Urinary bladder (tissue), 4 donors: ENCODE measurements around the gene C3orf20. TPM values are rescaled to one million over a fixed set of nuclear protein-coding genes. Genes with fewer than 3 reads are reported as not detected.

Experiments
- DNase-seq: peaks from one replicate; pipeline ENCODE4 v3.0.0-alpha.2; 2015; ENCODE audit errors: extremely low spot score
- H3K27ac ChIP-seq: one replicate; pipeline ENCODE4 v1.5.1; 2013; ENCODE audit warnings: low read depth, mild to moderate bottlenecking, moderate library complexity
- H3K36me3 ChIP-seq: one replicate; pipeline ENCODE4 v1.6.1; 2013; ENCODE audit warnings: mild to moderate bottlenecking, moderate library complexity; ENCODE audit not compliant: insufficient read depth
- H3K4me1 ChIP-seq: one replicate; pipeline ENCODE4 v1.6.1; 2013; ENCODE audit warnings: mild to moderate bottlenecking, moderate library complexity; ENCODE audit not compliant: insufficient read depth
- H3K4me3 ChIP-seq: one replicate; pipeline ENCODE4 v1.5.1; 2013; ENCODE audit warnings: low read depth, low read length
- WGBS: extraction: QIAGEN DNeasy Blood & Tissue Kit; methylation state at CpG from one replicate; pipeline ENCODE4 v1.1.7; 2013; 5-methylcytosine and 5-hydroxymethylcytosine counted together
- polyA plus RNA-seq: library from polyadenylated mRNA; stranded (reverse); fragments of 200-250 nt; gene quantifications from one replicate; pipeline ENCODE4 v1.2.3, GENCODE V29; 2013
- total RNA-seq: library from RNA; depleted of rRNA; stranded (reverse); fragments of >200 nt; gene quantifications from one replicate; pipeline ENCODE4 v1.2.3, GENCODE V29; 2014
- donor health status: healthy with polysubstance abuse.
- donor health status: healthy.

C3orf20 gene
- total and polyA plus RNA-seq, 2 donors = 0.26 TPM; not detected in 1

DNA sequence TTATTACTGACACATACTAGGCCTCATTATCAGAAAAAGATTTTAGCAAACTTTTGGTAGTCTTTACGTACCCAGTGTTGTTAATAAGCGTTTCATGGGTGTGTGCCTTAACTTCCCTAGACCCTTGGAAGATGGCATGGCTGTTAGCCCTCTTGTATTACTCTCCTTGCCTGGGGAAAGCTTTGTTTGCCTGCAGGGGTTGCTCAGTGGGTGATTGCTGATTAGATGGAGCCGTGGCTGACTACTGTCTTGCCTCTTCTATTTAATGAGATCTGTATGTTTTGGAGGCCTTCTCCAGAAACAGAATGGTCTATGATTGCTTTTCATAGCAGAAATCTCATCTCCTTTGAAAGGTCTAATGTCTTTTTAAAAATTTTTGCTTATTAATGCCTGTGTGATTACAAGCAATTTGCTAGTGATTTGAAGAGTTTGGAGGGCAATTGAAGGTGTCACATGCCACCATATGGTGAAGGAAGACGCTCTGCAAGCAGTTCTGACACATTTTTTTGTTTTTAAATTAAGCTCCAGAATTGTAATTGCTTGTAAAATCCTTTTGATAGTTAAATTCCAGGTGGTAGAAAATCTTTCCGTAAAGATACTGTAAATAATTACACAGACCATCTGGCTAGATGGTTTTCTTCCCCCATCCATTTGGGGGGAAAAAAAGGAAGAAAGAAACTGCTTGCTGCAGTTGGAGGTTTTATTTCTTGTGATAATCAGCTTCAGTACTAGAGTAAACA, 11.4 kb upstream of the C3orf20 start:
- Histone ChIP-seq H3K36me3 (peaks cover 5% of the 10 kb centered on the region), H3K4me1 (no peaks in the 10 kb centered on the region), H3K27ac (no peak overlapping the region), H3K4me3 (no peak overlapping the region)
- WGBS = 73% methylated on average over 5 of the region's 5 CpGs
- DNase-seq = no peak

DNA sequence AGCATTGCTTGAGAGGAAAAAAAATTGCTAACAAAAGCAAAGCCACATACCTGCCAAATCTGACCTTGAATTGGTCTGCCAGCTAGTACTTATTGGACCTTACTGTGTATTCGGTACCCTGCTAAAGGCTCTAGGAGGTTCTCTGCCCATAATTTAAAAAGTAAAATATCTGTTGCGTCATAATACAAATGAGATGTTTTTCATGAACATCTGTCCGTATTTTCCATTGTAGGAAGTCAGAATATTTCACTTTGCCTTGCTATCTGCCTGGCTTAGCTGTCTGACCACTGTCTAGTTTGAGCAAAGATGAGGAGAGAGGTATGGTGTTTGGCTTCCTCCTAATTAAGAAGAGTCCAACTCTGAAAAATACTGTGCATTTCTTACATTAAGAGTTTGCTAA, 10.8 kb upstream of the C3orf20 start:
- DNase-seq = no peak
- 70% methylated on average over 3 of the region's 3 CpGs for WGBS
- Histone ChIP-seq H3K36me3 (peaks cover 3% of the 10 kb centered on the region), H3K4me1 (no peaks in the 10 kb centered on the region), H3K4me3 (no peak overlapping the region), H3K27ac (no peak overlapping the region)

DNA sequence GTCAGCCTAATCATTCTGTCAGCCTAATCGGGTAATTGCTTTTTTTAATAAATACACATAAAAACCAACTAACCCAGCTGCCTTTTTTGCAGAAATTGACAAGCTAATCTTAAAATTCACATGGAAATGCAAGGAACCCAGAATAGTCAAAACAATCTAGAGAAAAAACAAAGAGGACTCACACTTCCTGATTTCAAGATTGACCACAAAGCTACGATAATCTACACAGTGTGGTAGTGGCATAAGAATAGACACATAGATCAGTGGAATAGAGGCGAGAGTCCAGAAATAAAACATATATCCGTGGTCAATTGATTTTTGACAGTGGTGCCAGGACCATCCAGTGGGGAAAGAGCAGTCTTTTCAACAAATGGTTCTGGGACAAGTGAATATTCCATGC, 2.4 kb upstream of the C3orf20 start:
- Histone ChIP-seq H3K4me1 (no peaks in the 10 kb centered on the region), H3K27ac (no peak overlapping the region), H3K36me3 (peaks cover 5% of the 10 kb centered on the region), H3K4me3 (no peak overlapping the region)
- 74% methylated on average over 4 of the region's 4 CpGs for WGBS
- no peak for DNase-seq

DNA sequence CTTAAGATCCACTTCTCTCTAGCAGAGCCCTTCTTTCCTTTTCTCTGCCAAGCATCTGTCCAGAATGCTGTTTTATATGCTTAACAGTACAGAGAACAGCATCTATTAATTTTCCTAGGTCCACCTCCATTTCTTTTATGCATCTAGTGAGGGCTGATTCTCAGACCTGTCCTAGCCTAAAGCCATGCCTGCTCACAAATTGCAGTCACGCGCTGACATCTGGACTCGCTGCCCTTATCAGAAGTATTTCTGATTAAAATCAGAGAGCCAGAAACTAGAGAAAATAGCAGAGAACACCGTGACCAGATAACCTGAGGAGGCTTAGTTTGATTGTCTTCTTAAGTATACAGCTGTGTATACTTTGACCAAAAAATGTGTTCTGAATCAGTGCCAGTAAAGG, 1.9 kb downstream of the C3orf20 start:
- Histone ChIP-seq H3K4me3 (no peak overlapping the region), H3K4me1 (no peaks in the 10 kb centered on the region), H3K27ac (no peak overlapping the region), H3K36me3 (peaks cover under 1% of the 10 kb centered on the region)
- WGBS = 45% methylated on average over 4 of the region's 4 CpGs
- DNase-seq = no peak

DNA sequence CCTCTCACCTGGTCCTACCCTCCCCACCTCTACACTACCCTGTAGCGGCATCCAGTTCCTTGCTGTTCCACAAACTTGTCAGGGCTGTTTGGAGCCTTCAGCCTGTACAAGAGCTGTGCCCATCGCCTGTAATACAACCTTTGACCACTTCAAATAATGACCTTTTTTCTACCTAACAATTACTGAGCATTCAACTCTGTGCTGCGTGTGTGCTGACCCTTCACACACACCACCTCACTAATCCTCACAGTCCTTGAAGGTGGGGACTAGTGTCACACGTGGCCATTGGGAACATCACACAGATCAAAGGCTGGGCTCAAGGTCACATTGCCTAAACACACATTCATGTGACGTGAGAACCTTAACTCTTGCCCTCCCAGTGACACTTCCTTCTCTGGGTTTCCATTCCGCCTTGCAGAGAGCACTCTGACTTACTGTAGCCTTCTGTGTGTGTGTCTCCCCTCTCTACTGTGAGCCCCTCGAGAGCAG, 3.1 kb downstream of the C3orf20 start:
- DNase-seq = no peak
- no peaks in the 10 kb centered on the region for H3K36me3 ChIP-seq
- WGBS = 70% methylated on average over 7 of the region's 7 CpGs
- no peak overlapping the region for H3K4me3 ChIP-seq
- no peaks in the 10 kb centered on the region for H3K4me1 ChIP-seq
- no peak overlapping the region for H3K27ac ChIP-seq

DNA sequence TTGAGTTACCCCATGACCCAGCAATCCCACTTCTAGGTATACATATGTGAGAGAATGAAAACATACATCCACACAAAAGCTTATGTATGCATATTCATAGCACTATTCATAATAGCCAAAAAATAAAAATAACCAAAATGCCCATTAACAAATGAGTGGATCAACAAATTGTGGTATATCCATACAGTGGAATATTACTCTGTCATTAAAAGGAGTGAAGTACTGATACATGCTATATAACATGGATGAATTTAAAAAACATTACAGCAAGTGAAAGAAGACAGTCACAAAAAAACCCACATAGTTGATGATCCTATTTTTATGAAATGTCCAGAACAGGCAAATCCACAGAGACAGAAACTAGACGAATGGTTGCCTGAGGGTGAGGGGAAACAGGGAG, 5.2 kb downstream of the C3orf20 start:
- Histone ChIP-seq H3K36me3 (no peaks in the 10 kb centered on the region), H3K4me1 (no peaks in the 10 kb centered on the region), H3K4me3 (no peak overlapping the region), H3K27ac (no peak overlapping the region)
- WGBS = 83% methylated on average over 1 of the region's 1 CpG
- DNase-seq = no peak

DNA sequence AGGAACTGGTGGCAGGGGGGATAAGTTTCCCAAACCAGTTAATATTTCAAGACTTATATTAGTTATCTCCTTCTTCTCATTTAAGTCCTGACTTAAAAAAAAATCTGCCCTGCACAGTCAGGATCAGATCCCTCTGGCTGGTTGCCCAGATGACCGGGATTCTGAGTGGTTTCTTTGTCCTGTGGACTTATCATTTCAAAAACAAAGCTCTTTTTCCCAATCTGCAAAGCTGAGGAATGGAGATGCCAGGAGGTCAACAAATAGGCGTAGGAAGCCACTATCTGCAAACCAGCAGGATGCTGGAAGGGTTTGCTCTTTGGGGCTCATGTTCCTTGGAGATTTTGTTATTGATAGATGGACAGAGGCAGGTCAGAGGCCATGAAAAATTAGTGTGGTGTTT, 5.8 kb downstream of the C3orf20 start:
- no peak overlapping the region for H3K27ac ChIP-seq
- H3K4me1 ChIP-seq = no peaks in the 10 kb centered on the region
- WGBS = 46% methylated on average over 2 of the region's 2 CpGs
- H3K4me3 ChIP-seq = no peak overlapping the region
- no peak for DNase-seq
- no peaks in the 10 kb centered on the region for H3K36me3 ChIP-seq

DNA sequence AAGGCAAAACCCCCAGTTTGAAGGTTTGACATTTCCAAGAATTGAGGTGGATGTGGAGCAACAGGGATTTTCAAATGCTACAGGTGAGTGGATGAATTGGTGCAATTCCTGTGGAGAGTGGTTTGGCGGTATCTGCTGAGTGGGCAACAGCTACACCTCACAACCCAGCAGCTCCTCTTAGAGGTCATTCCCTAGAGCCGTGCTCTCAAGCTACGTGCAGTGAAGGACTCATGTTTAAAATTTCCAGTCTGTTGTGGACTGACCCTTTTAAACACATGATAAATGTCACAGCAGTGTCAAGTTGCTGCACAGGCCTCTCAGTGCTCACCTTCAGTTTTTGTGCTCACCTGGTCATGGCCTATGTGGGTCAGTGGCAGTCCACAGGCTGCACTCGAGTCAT, 9.5 kb downstream of the C3orf20 start:
- no peak for DNase-seq
- Histone ChIP-seq H3K27ac (no peak overlapping the region), H3K4me3 (no peak overlapping the region), H3K4me1 (no peaks in the 10 kb centered on the region), H3K36me3 (no peaks in the 10 kb centered on the region)
- 96% methylated on average over 4 of the region's 4 CpGs for WGBS

DNA sequence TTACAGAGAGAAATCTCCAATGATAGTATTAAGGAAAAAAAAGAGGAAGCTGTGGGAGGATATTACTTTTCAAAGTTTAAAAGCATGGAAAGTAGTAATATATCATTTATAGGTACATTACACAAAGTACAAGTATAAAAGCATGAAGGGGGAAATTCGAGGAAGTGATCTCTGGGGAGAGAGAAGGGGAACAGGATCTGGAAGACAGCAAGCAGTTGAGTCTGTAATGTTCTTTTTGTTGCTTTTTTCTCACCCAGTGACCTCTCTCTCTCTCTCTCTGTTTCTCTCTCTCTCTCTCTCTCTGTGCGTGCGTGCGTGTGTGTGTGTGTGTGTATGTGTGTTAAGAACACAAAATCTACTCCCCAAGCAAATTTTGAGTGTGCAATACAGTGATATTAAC, 10.2 kb downstream of the C3orf20 start:
- Histone ChIP-seq H3K27ac (no peak overlapping the region), H3K4me3 (no peak overlapping the region), H3K4me1 (no peaks in the 10 kb centered on the region), H3K36me3 (no peaks in the 10 kb centered on the region)
- 48% methylated on average over 4 of the region's 4 CpGs for WGBS
- no peak for DNase-seq

DNA sequence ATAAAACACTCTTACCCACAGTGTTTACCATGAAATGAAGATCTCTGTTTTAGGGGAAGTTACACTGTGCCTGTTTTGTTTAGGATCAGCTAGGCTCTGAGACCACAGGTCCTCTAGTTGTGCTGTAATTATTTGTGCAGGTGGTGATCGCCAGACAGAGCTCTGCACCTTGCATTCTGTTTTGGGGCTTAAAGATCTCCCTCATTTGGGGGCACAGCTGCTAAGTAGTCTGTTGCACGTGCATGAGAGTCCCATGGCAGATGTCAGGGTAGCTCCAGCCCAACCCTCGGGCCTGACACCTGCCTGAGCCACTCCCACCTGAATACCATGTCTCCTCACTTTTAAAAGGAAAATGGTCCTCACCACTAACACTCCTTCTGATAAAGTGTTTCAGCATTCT, 12.4 kb downstream of the C3orf20 start:
- Histone ChIP-seq H3K36me3 (no peaks in the 10 kb centered on the region), H3K27ac (no peak overlapping the region), H3K4me3 (no peak overlapping the region), H3K4me1 (no peaks in the 10 kb centered on the region)
- DNase-seq = no peak
- 70% methylated on average over 3 of the region's 3 CpGs for WGBS

DNA sequence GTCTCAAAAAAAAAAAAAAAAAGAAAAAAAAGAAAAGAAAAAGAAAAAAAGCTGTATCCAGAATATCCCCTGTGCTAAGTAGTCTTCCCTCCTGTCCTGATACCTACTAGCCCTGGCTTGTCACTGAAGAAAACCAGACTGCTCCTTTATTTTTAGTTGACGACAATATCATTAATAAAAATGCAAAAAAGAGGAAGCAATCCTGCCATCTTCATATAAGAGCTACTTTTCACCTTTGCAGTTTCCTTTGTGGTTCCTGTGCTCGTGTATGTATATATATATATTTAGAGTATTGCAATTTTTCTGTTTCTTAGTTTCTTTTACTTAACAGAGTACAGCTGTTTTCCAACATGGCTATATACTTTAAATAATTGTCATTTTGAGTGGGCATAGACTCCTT, 13.6 kb downstream of the C3orf20 start:
- DNase-seq = no peak
- WGBS = 80% methylated on average over 2 of the region's 2 CpGs
- no peaks in the 10 kb centered on the region for H3K4me1 ChIP-seq
- H3K4me3 ChIP-seq = no peak overlapping the region
- H3K36me3 ChIP-seq = no peaks in the 10 kb centered on the region
- no peak overlapping the region for H3K27ac ChIP-seq

DNA sequence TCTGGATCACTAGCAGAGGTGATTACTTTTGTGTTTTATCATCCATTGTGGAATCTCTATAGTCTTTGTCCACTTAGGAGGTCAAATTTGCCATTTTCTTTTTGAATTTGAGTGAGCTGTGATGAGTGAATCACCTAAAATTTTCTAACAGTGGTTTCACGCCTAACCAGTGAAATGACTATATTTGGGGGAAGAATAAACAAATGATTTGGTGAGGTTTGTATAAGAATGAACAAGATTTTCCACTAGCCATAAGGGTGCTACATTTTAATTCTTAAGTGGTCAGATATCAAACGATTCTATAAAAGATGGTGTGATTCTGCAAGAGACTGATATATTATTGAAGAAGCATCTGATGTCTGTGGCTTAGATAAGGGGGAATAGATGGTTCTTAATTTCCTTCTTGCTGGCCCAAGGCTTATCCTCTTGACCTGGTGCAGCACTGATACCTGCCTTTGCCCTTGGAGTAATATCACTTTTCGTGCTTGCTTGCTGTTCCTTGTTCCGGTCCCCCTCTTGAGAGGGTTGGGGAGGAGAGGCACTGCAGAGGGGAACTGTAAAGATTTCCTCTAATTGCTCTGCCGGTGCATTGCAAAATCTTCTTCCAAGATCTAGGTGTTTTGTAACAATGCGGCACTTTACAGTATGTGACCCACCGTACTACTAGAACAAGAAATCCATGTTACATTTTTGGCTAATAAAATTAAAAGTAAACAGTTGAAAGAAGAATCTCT, 14.5 kb downstream of the C3orf20 start:
- no peak overlapping the region for H3K4me3 ChIP-seq
- no peak overlapping the region for H3K27ac ChIP-seq
- H3K36me3 ChIP-seq = no peaks in the 10 kb centered on the region
- no peak for DNase-seq
- 70% methylated on average over 7 of the region's 7 CpGs for WGBS
- no peaks in the 10 kb centered on the region for H3K4me1 ChIP-seq

DNA sequence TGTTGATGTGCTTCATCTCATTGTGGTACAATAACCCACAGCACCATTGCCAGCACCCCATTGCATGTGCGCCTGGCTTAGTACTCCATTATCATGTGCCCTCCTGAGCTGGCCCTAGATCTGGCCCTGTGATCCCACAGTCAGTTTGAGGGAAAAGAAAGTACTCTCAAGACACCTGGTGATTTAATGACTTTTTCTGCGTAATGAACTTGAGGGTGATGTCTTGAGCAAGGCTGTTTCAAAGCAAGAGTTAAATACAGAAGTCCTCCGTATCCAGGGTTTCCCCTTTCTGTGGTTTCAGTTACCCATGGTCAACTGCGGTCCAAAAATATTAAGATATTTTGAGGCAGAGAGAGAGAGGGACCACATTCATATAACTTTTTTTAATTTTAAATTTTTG, 16.3 kb downstream of the C3orf20 start:
- H3K36me3 ChIP-seq = no peaks in the 10 kb centered on the region
- no peak for DNase-seq
- no peaks in the 10 kb centered on the region for H3K4me1 ChIP-seq
- no peak overlapping the region for H3K4me3 ChIP-seq
- WGBS = 83% methylated on average over 4 of the region's 4 CpGs
- no peak overlapping the region for H3K27ac ChIP-seq

DNA sequence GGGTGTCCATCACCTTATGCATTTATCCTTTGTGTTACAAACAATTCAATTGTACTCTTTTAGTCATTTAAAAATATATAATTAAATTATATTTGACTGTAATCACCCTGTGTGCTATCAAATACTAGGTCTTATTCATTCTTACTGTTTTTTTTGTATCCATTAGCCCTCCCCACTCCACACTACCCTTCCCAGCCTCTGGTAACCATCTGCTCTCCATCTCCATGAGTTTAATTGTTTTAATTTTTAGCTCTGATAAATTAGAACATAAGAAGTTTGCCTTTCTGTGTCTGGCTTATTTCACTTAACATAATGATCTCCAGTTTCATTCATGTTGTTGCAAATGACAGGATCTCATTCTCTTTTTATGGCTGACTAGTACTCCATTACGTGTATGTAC, 16.8 kb downstream of the C3orf20 start:
- 98% methylated on average over 1 of the region's 1 CpG for WGBS
- no peaks in the 10 kb centered on the region for H3K4me1 ChIP-seq
- no peaks in the 10 kb centered on the region for H3K36me3 ChIP-seq
- DNase-seq = no peak
- H3K4me3 ChIP-seq = no peak overlapping the region
- no peak overlapping the region for H3K27ac ChIP-seq
